Fibroblast of lung (primary cell): Measurements from ENCODE around the gene C14orf119.

Experiments used
- EZH2 ChIP-seq: IDR thresholded peaks from 2 replicates; pipeline ENCODE4 v1.5.1; 2012; ENCODE audit warnings: low read length, control low read depth, mild to moderate bottlenecking; ENCODE audit errors: missing control alignments
- TF ChIP-seq, protein P1 (sequence below), 2 donors: IDR thresholded peaks in 1 of 2; conservative IDR thresholded peaks in 1 of 2; 1 replicate in 1 of 2; 2 replicates in 1 of 2; pipeline ENCODE4 v1.5.1; 2011 to 2012; ENCODE audit warnings: low read length in 2 of 2, control low read depth in 1 of 2, inconsistent platforms in 1 of 2, low read depth in 1 of 2, mild to moderate bottlenecking in 1 of 2

DNA sequence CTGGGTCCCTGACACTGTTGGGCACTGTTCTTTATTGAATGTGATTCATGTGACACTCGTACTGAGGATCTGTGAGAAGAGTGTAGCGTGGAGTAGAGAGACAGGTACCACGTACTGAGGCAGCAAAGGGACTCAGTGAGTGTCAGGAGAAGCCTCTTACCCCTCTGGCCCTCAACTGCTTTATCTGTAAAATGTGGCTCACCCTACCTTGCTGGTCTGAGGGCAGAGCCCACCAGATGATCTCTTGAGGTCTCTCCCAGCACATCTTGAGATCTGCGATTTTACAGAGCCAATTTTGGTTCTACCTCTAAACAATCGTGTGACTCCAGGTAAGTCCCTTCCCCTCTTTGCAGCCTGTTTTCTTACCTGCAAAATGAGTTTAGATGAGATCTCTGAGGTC, 20.6 kb downstream of the C14orf119 start:
- TF ChIP-seq, protein P1, sequence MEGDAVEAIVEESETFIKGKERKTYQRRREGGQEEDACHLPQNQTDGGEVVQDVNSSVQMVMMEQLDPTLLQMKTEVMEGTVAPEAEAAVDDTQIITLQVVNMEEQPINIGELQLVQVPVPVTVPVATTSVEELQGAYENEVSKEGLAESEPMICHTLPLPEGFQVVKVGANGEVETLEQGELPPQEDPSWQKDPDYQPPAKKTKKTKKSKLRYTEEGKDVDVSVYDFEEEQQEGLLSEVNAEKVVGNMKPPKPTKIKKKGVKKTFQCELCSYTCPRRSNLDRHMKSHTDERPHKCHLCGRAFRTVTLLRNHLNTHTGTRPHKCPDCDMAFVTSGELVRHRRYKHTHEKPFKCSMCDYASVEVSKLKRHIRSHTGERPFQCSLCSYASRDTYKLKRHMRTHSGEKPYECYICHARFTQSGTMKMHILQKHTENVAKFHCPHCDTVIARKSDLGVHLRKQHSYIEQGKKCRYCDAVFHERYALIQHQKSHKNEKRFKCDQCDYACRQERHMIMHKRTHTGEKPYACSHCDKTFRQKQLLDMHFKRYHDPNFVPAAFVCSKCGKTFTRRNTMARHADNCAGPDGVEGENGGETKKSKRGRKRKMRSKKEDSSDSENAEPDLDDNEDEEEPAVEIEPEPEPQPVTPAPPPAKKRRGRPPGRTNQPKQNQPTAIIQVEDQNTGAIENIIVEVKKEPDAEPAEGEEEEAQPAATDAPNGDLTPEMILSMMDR (conservative IDR thresholded peaks at IDR 0.05 in 1 of 2, IDR thresholded peaks at IDR 0.05 in 1 of 2; ENCODE audit: low read depth in 1 of 2, low read length in 2 of 2) = no peak
- TF ChIP-seq EZH2 = no peak
